ENCODE results near the gene COL27A1. TPM values are rescaled to one million over a fixed set of nuclear protein-coding genes. Genes with fewer than 3 reads are reported as not detected.
"Not testable (repeated sequence)": the region's sequence is repeated elsewhere in the genome, so short reads cannot be mapped to it uniquely, and the experiment has no call there.

The COL27A1 gene
- total and polyA plus RNA-seq, 2 donors = 12.6 to 24.0 TPM

- H3K4me3 ChIP-seq (ENCODE audit: low read length in 2 of 2) = no peak overlapping the region
- H3K36me3 ChIP-seq (ENCODE audit: control insufficient read depth in 2 of 2, insufficient read depth in 2 of 2, low read length in 1 of 2) = no peaks in the 10 kb centered on the region
- WGBS = 81% methylated on average over 8 of the region's 8 CpGs
- H3K27me3 ChIP-seq (ENCODE audit: control insufficient read depth in 2 of 2, insufficient read depth in 1 of 2, low read length in 1 of 2) = no peaks in the 10 kb centered on the region
- peaks cover 0 to 3% of the 10 kb centered on the region in 2 donors for H3K9me3 ChIP-seq (ENCODE audit: control insufficient read depth in 2 of 2, insufficient read depth in 1 of 2, low read length in 1 of 2)
- no peaks in the 10 kb centered on the region for H3K4me1 ChIP-seq (ENCODE audit: control insufficient read depth in 2 of 2, insufficient read depth in 2 of 2, low read length in 2 of 2)
- no peak overlapping the region for H3K27ac ChIP-seq (ENCODE audit: low read depth in 1 of 2, low read length in 1 of 2)
- DNase-seq (ENCODE audit: low read depth in 6 of 9, low spot score in 9 of 9) = no peak
Observed at GRCh38 chr9:114321759-114322158, 166.4 kb downstream of the COL27A1 start.

GRCh38 chr9:114322160-114322818 is 167.0 kb downstream of the COL27A1 start:
- not testable (repeated sequence) for H3K36me3 ChIP-seq (ENCODE audit: control insufficient read depth in 2 of 2, insufficient read depth in 2 of 2, low read length in 1 of 2); H3K4me3 ChIP-seq (ENCODE audit: low read length in 2 of 2); H3K27ac ChIP-seq (ENCODE audit: low read depth in 1 of 2, low read length in 1 of 2); H3K4me1 ChIP-seq (ENCODE audit: control insufficient read depth in 2 of 2, insufficient read depth in 2 of 2, low read length in 2 of 2); DNase-seq (ENCODE audit: low read depth in 6 of 9, low spot score in 9 of 9); H3K9me3 ChIP-seq (ENCODE audit: control insufficient read depth in 2 of 2, insufficient read depth in 1 of 2, low read length in 1 of 2); H3K27me3 ChIP-seq (ENCODE audit: control insufficient read depth in 2 of 2, insufficient read depth in 1 of 2, low read length in 1 of 2)
- 95% methylated on average over 12 of the region's 12 CpGs for WGBS

GRCh38 chr9:114322831-114323531 is 167.6 kb downstream of the COL27A1 start, which contains the start of gene ORM1:
TSS of gene ORM1 (plus strand) at chr9:114323098. CDS start at chr9:114323134, 36 bp downstream.
- H3K27ac ChIP-seq (ENCODE audit: low read depth in 1 of 2, low read length in 1 of 2); H3K9me3 ChIP-seq (ENCODE audit: control insufficient read depth in 2 of 2, insufficient read depth in 1 of 2, low read length in 1 of 2); DNase-seq (ENCODE audit: low read depth in 6 of 9, low spot score in 9 of 9); H3K27me3 ChIP-seq (ENCODE audit: control insufficient read depth in 2 of 2, insufficient read depth in 1 of 2, low read length in 1 of 2); H3K36me3 ChIP-seq (ENCODE audit: control insufficient read depth in 2 of 2, insufficient read depth in 2 of 2, low read length in 1 of 2); H3K4me1 ChIP-seq (ENCODE audit: control insufficient read depth in 2 of 2, insufficient read depth in 2 of 2, low read length in 2 of 2); H3K4me3 ChIP-seq (ENCODE audit: low read length in 2 of 2): not testable (repeated sequence)
- 90% methylated on average over 4 of the region's 15 CpGs for WGBS

GRCh38 chr9:114323849-114324248 is 168.5 kb downstream of the COL27A1 start:
- H3K4me3 ChIP-seq (ENCODE audit: low read length in 2 of 2); H3K4me1 ChIP-seq (ENCODE audit: control insufficient read depth in 2 of 2, insufficient read depth in 2 of 2, low read length in 2 of 2); H3K27ac ChIP-seq (ENCODE audit: low read depth in 1 of 2, low read length in 1 of 2); H3K36me3 ChIP-seq (ENCODE audit: control insufficient read depth in 2 of 2, insufficient read depth in 2 of 2, low read length in 1 of 2); DNase-seq (ENCODE audit: low read depth in 6 of 9, low spot score in 9 of 9); H3K9me3 ChIP-seq (ENCODE audit: control insufficient read depth in 2 of 2, insufficient read depth in 1 of 2, low read length in 1 of 2); H3K27me3 ChIP-seq (ENCODE audit: control insufficient read depth in 2 of 2, insufficient read depth in 1 of 2, low read length in 1 of 2): not testable (repeated sequence)
- WGBS = 85% methylated on average over 6 of the region's 6 CpGs

DNA sequence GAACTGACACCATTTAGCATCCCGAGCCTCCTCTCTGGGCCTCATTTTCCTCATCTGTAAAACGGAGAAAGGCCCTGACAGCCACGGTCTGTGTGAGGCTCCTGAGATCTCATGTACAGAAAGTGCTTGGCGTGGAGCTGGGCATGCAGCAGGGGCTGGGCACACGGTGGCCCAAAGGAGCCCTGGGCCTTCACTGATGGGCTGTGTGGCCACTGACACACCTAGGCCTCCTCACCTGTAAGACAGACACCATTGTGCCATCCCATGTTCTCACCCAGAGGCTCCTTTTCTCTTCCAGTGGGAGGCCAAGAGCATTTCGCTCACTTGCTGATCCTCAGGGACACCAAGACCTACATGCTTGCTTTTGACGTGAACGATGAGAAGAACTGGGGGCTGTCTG is 169.2 kb downstream of the COL27A1 start:
- Histone ChIP-seq H3K4me1 (ENCODE audit: control insufficient read depth in 2 of 2, insufficient read depth in 2 of 2, low read length in 2 of 2) (no peaks in the 10 kb centered on the region), H3K36me3 (ENCODE audit: control insufficient read depth in 2 of 2, insufficient read depth in 2 of 2, low read length in 1 of 2) (no peaks in the 10 kb centered on the region), H3K27me3 (ENCODE audit: control insufficient read depth in 2 of 2, insufficient read depth in 1 of 2, low read length in 1 of 2) (no peaks in the 10 kb centered on the region), H3K27ac (ENCODE audit: low read depth in 1 of 2, low read length in 1 of 2) (no peak overlapping the region), H3K4me3 (ENCODE audit: low read length in 2 of 2) (no peak overlapping the region), H3K9me3 (ENCODE audit: control insufficient read depth in 2 of 2, insufficient read depth in 1 of 2, low read length in 1 of 2) (no peaks in the 10 kb centered on the region)
- 96% methylated on average over 8 of the region's 8 CpGs for WGBS
- no peak for DNase-seq (ENCODE audit: low read depth in 6 of 9, low spot score in 9 of 9)

DNA sequence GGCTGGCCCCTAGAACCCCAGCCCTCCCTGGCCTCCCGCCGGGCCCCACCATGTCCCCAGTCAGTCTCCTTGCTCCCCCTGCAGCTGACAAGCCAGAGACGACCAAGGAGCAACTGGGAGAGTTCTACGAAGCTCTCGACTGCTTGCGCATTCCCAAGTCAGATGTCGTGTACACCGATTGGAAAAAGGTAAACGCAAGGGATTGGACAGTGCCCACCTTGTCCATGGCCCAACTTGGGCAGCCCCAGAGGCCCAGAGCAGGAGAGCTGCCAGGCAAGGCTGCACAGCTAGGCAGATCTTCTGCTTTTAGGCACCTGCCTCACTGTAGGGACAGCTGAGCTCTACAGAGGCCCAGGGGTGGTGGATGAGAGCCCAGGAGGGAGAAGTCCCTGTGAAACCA is 169.6 kb downstream of the COL27A1 start:
- not testable (repeated sequence) for H3K27ac ChIP-seq (ENCODE audit: low read depth in 1 of 2, low read length in 1 of 2); H3K36me3 ChIP-seq (ENCODE audit: control insufficient read depth in 2 of 2, insufficient read depth in 2 of 2, low read length in 1 of 2); H3K4me1 ChIP-seq (ENCODE audit: control insufficient read depth in 2 of 2, insufficient read depth in 2 of 2, low read length in 2 of 2); H3K4me3 ChIP-seq (ENCODE audit: low read length in 2 of 2); DNase-seq (ENCODE audit: low read depth in 6 of 9, low spot score in 9 of 9); H3K27me3 ChIP-seq (ENCODE audit: control insufficient read depth in 2 of 2, insufficient read depth in 1 of 2, low read length in 1 of 2); H3K9me3 ChIP-seq (ENCODE audit: control insufficient read depth in 2 of 2, insufficient read depth in 1 of 2, low read length in 1 of 2)
- 94% methylated on average over 7 of the region's 9 CpGs for WGBS

GRCh38 chr9:114325684-114326254 is 170.4 kb downstream of the COL27A1 start:
- H3K4me3 ChIP-seq (ENCODE audit: low read length in 2 of 2); H3K27me3 ChIP-seq (ENCODE audit: control insufficient read depth in 2 of 2, insufficient read depth in 1 of 2, low read length in 1 of 2); H3K27ac ChIP-seq (ENCODE audit: low read depth in 1 of 2, low read length in 1 of 2); DNase-seq (ENCODE audit: low read depth in 6 of 9, low spot score in 9 of 9); H3K36me3 ChIP-seq (ENCODE audit: control insufficient read depth in 2 of 2, insufficient read depth in 2 of 2, low read length in 1 of 2); H3K9me3 ChIP-seq (ENCODE audit: control insufficient read depth in 2 of 2, insufficient read depth in 1 of 2, low read length in 1 of 2); H3K4me1 ChIP-seq (ENCODE audit: control insufficient read depth in 2 of 2, insufficient read depth in 2 of 2, low read length in 2 of 2): not testable (repeated sequence)
- WGBS = 96% methylated on average over 3 of the region's 3 CpGs

GRCh38 chr9:114327749-114328148 is 172.4 kb downstream of the COL27A1 start:
- 97% methylated on average over 8 of the region's 8 CpGs for WGBS
- Histone ChIP-seq H3K27ac (ENCODE audit: low read depth in 1 of 2, low read length in 1 of 2) (no peak overlapping the region), H3K36me3 (ENCODE audit: control insufficient read depth in 2 of 2, insufficient read depth in 2 of 2, low read length in 1 of 2) (no peaks in the 10 kb centered on the region), H3K4me3 (ENCODE audit: low read length in 2 of 2) (no peak overlapping the region), H3K9me3 (ENCODE audit: control insufficient read depth in 2 of 2, insufficient read depth in 1 of 2, low read length in 1 of 2) (no peaks in the 10 kb centered on the region), H3K4me1 (ENCODE audit: control insufficient read depth in 2 of 2, insufficient read depth in 2 of 2, low read length in 2 of 2) (no peaks in the 10 kb centered on the region), H3K27me3 (ENCODE audit: control insufficient read depth in 2 of 2, insufficient read depth in 1 of 2, low read length in 1 of 2) (no peaks in the 10 kb centered on the region)
- no peak for DNase-seq (ENCODE audit: low read depth in 6 of 9, low spot score in 9 of 9)

- not testable (repeated sequence) for H3K36me3 ChIP-seq (ENCODE audit: control insufficient read depth in 2 of 2, insufficient read depth in 2 of 2, low read length in 1 of 2); H3K4me3 ChIP-seq (ENCODE audit: low read length in 2 of 2); DNase-seq (ENCODE audit: low read depth in 6 of 9, low spot score in 9 of 9); H3K9me3 ChIP-seq (ENCODE audit: control insufficient read depth in 2 of 2, insufficient read depth in 1 of 2, low read length in 1 of 2); H3K27me3 ChIP-seq (ENCODE audit: control insufficient read depth in 2 of 2, insufficient read depth in 1 of 2, low read length in 1 of 2); H3K4me1 ChIP-seq (ENCODE audit: control insufficient read depth in 2 of 2, insufficient read depth in 2 of 2, low read length in 2 of 2); H3K27ac ChIP-seq (ENCODE audit: low read depth in 1 of 2, low read length in 1 of 2)
- 91% methylated on average over 10 of the region's 10 CpGs for WGBS
Observed at GRCh38 chr9:114328357-114328820, 173.1 kb downstream of the COL27A1 start.
